HG03565 (cell line): ENCODE data around the gene GAPDHS.
A peak's percentile ranks its signal among the peaks of the same experiment; 100 is the strongest.

Experiments used
- ATAC-seq: cut with Tn5 transposase; IDR thresholded peaks from one replicate; pipeline ENCODE4 v1.9.1; 2021; ENCODE audit warnings: mild to moderate bottlenecking, moderate library complexity; ENCODE audit not compliant: unreplicated experiment

GAPDHS gene

GRCh38 chr19:35533201-35533821 is at the start of gene GAPDHS:
Gene GAPDHS (plus strand): TSS chr19:35533456. CDS start chr19:35533528, 72 bp downstream.
- no peak for ATAC-seq

GRCh38 chr19:35484252-35485036 is 48.8 kb upstream of the GAPDHS start:
- ATAC-seq: peak; percentile 63

GRCh38 chr19:35486268-35486708 is 47.0 kb upstream of the GAPDHS start:
- ATAC-seq: no peak

DNA sequence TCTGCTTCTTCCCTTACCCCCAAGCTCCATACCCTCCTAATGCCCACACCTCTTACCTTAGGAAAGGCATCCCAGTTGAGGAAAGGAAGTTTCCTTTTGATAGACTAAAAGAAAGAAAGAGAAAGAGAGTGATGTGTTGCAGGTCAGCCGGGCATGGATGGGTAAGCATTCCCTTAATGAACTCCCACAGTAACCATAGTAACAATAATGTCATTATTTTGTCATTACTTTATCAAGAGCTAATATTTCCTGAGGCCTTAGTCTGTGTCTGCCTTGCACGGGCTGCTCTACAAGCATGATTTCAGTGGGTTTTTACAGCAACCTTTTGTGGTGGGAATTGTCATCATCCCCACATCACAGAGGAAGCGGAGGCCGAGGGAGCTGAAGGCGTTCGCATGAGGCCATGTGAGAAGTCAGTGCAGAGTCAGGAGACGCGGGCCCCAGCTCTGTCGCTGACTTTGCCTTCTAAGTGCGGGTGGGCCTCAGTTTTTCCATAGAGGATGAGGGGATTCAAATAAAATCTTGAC is 45.5 kb upstream of the GAPDHS start:
- no peak for ATAC-seq

DNA sequence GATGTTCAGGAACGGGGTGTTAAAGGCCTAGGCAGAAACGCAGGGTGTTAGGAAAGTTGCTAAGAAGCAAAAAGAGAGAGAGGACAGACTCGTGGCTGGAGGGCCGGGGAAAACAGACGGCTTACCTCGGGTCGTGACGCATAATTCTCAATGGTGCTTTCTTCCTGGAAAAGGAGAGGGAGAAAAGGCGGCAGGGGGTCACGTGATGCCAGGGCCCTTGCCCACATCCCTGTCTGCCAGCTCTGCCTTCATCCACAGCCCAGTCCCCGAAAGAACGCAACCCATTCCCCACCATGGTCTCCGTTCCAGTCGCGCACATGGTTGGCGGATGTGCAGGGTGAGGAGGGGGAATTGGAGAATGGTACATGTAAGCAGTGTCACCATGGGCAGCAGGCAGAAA is 44.6 kb upstream of the GAPDHS start:
- no peak for ATAC-seq

DNA sequence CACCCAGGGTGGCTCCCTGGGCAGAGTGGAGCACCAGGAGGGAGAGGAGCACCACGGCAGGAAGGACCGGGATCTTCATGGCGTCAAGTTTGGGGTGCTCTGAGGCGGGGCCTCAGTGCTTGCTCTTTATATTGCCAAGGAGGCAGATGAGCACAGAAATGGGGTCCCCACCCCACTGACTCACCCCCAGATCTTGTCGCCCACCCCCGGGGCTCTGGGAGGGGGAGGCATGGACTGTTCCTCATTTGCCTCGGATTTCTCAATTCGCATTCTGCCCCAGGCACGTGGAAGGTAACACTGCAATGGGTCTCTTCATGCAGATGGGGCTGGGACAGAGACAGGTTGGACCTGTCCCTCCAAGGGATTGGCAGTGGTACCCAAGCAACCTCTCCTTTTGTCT is 42.9 kb upstream of the GAPDHS start, which contains the start of gene KRTDAP:
TSS of gene KRTDAP (minus strand) at position 101 of the 400 bp plus-strand sequence. CDS start at position 79, 22 bp downstream.
- no peak for ATAC-seq

GRCh38 chr19:35491836-35492360 is 41.4 kb upstream of the GAPDHS start:
- ATAC-seq: no peak

DNA sequence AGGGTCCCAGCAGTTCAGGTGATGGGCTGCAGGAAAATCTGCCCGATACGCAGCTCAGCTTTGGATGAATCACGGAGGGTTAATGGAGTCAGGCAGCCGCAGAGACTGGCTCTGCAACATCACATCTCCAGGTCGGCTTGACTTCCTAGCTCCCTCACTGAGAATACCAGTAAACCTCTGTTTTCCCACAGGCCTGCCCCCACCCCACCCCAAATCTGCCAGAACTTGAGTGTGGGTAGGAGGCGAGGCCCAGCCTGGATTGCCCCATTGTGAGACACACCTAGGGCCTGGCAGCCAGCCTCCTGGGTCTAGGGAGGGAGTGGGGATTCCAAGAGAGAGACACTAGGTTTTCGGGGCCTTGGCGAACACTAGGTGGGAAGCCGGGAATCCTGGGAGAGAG is 39.3 kb upstream of the GAPDHS start:
- no peak for ATAC-seq

GRCh38 chr19:35495107-35496064 is 37.9 kb upstream of the GAPDHS start:
- ATAC-seq: no peak

DNA sequence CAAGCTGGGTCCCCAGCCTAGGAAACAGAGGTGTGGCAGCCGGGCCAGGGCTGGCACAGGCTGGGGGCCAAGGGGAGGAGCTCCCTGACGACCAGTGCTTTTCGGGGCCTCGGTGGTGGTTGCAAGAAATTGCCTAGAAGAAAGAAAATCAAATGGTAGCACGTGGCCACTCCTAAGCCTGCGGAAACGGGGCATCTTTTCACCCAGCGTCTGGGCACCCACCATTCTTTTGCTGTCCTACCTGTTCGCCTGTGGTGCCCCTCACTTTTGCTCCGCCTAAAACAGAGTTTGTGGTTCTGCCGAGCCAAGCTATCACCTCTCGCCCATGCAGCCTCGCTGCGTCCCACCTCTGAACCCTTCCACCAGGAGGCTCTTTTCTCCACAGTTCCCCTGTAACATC is 35.9 kb upstream of the GAPDHS start:
- ATAC-seq: no peak

DNA sequence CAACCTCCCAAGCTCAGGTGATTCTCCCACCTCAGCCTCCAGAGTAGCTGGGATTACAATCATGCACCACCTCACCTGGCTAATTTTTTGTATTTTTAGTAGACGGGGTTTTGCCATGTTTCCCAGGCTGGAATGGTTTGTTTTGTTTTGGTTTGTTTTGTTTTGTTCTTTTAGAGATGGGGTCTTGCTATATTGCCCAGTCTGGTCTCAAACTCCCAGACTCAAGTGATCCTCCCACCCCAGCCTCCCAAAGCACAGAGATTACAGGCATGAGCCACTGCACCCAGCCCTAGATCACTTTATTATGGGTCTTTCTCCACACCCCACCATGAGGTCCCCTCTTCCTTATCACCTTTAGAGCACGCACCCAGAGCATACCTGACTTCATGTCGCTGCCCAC is 35.0 kb upstream of the GAPDHS start:
- ATAC-seq: no peak

GRCh38 chr19:35498984-35499527 is 34.2 kb upstream of the GAPDHS start:
- ATAC-seq: no peak

DNA sequence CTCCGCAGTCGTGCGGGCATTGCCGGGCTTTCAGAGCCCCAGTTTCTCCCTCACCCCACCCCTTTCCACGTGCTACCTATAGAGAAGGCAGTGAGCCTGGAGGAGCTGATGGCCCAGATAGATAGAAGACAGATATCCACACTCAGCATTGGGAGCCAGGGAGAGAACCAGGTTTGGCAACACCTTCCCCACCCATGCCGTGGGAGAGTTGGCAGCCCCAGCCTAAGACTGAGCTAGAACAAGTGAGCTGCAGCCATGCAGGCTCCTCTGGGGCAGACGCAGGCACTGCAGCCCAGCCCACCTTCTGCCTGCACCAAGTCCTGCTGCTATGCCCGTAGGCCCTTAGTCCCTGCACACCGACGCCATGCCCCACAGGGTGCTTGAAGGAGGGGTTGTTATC is 32.6 kb upstream of the GAPDHS start:
- no peak for ATAC-seq

DNA sequence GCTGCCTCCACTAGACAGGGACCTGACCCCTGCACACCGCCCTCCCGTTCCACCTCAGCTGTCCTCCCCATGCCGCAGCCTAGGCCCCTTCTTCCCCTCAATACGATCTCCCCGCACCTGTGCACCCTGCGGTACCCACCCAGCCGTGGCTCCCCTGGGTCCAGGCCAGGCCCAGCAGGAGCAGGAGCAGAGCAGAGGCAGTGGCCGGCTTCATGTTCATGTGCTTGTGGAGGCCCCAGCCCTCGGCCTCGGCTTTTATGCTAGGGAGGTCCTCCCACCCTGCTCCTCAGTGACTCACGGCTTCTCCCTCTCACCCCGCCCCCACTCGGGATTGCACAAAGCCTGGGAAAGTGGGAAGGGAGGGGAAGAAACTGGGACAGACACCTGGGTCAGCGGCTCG is 31.6 kb upstream of the GAPDHS start:
- ATAC-seq: no peak

DNA sequence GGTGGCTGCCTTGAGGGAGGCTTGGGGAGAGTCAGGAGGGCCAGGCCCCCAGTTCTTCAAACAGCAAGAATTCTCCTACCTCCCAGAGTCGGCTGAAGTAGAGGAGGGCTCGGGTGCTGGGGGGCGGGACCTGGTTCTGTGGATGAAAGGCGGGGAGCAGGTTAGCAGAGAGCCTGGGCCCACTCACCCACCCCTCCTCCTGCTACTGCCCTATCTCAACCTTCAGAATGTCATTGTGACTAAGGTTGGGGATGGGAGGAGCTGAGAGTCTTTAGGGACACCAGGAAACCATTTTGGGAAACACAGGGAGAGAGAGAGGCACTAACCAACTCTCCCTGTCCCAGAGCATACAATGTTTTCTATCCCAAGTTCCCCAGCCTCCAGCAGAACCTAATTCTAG is 30.5 kb upstream of the GAPDHS start:
- no peak for ATAC-seq

- ATAC-seq: no peak
Measured at GRCh38 chr19:35506011-35506410, 27.2 kb upstream of the GAPDHS start.

- ATAC-seq: no peak
Measured at GRCh38 chr19:35507561-35507960, 25.7 kb upstream of the GAPDHS start.

GRCh38 chr19:35508129-35508528 is 25.1 kb upstream of the GAPDHS start:
- ATAC-seq: no peak

DNA sequence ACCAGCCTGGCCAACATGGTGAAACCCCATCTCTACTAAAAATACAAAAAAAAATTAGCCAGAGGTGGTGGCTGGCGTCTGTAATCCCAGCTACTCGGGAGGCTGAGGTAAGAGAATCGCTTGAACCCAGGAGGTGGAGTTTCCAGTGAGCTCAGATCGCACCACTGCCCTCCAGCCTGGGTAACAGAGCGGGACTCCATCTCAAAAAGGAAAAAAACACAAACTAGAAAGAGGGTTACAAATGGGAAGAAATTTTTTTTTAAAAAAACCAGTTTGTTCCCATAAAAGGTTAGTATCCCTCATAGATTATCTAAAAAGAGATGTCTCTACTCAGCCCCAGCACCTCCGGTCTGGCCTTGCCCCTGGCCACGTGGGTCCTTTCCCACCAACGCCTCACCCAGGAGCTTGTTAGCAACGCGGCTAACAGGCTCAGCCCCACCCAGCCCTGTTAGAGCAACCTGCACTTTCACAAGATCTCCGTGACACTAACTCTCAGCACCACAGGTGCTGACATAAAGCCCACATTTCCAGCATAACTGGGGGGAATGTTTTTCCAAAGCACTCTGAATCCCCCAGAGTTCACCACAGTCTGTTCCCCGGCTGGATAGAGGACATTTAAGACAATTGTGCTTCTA is 24.1 kb upstream of the GAPDHS start:
- ATAC-seq: no peak
